GM23338 (cell line): ENCODE results near the gene PRPSAP1. TPM values are rescaled to one million over a fixed set of nuclear protein-coding genes. Genes with fewer than 3 reads are reported as not detected.

Experiments used
- ATAC-seq: fragments of 200-7000 bp; cut with Tn5 transposase; 3 replicates; pipeline ENCODE4 v1.9.1; 2020
- DNase-seq: peaks from one replicate; pipeline ENCODE4 v3.0.0-alpha.2; 2015; ENCODE audit warnings: low spot score
- H2AFZ ChIP-seq: fragments of 200-600 bp; sonication (generic); 2 replicates; pipeline ENCODE4 v1.8.0; 2016; ENCODE audit warnings: antibody characterized with exemption, mild to moderate bottlenecking, moderate library complexity
- H3F3A ChIP-seq: fragments of 200-600 bp; sonication (generic); replicated peaks from 2 replicates; pipeline ENCODE4 v1.8.0; 2017; ENCODE audit warnings: antibody characterized with exemption, mixed run types, low read depth
- H3K27ac ChIP-seq: fragments of 200-600 bp; sonication (generic); 2 replicates; pipeline ENCODE4 v1.6.1; 2016; ENCODE audit warnings: low read depth
- H3K27me3 ChIP-seq: fragments of 200-600 bp; sonication (generic); 2 replicates; pipeline ENCODE4 v1.8.0; 2016; ENCODE audit warnings: mild to moderate bottlenecking, mixed run types, moderate library complexity; ENCODE audit not compliant: insufficient read depth
- H3K36me3 ChIP-seq: fragments of 200-600 bp; sonication (generic); 2 replicates; pipeline ENCODE4 v1.8.0; 2016; ENCODE audit warnings: mild to moderate bottlenecking; ENCODE audit not compliant: insufficient read depth
- H3K4me1 ChIP-seq: fragments of 200-600 bp; sonication (generic); 2 replicates; pipeline ENCODE4 v1.8.0; 2016; ENCODE audit warnings: mild to moderate bottlenecking, moderate library complexity; ENCODE audit not compliant: insufficient read depth
- H3K4me2 ChIP-seq: fragments of 200-600 bp; sonication (generic); 2 replicates; pipeline ENCODE4 v1.7.1; 2017; ENCODE audit warnings: mixed run types
- H3K4me3 ChIP-seq: fragments of 200-600 bp; sonication (generic); 2 replicates; pipeline ENCODE4 v1.6.1; 2016; ENCODE audit warnings: mixed run types
- H3K79me2 ChIP-seq: fragments of 200-600 bp; sonication (generic); replicated peaks from 2 replicates; pipeline ENCODE4 v1.8.0; 2017; ENCODE audit warnings: mild to moderate bottlenecking; ENCODE audit not compliant: insufficient read depth
- H3K9me2 ChIP-seq: fragments of 200-600 bp; sonication (generic); 2 replicates; pipeline ENCODE4 v1.8.0; 2017; ENCODE audit not compliant: insufficient read depth
- H4K20me1 ChIP-seq: fragments of 200-600 bp; sonication (generic); replicated peaks from 2 replicates; pipeline ENCODE4 v1.8.0; 2017; ENCODE audit warnings: mild to moderate bottlenecking; ENCODE audit not compliant: insufficient read depth
- H3K27ac Mint-ChIP-seq: 2 replicates; pipeline ENCODE4 v1.8.0; 2020; ENCODE audit warnings: inconsistent platforms, mild to moderate bottlenecking, moderate library complexity, mixed read lengths
- H3K27me3 Mint-ChIP-seq: 3 replicates; pipeline ENCODE4 v1.8.0; 2022; ENCODE audit warnings: low read depth, mild to moderate bottlenecking, moderate library complexity, mixed read lengths, inconsistent platforms; ENCODE audit not compliant: insufficient read depth, poor library complexity
- H3K36me3 Mint-ChIP-seq: 3 replicates; pipeline ENCODE4 v1.8.0; 2021; ENCODE audit warnings: low read depth, mild to moderate bottlenecking, inconsistent platforms, moderate library complexity, mixed read lengths
- H3K4me1 Mint-ChIP-seq: 3 replicates; pipeline ENCODE4 v1.8.0; 2020; ENCODE audit warnings: mild to moderate bottlenecking, inconsistent platforms, mixed read lengths
- H3K4me3 Mint-ChIP-seq: 3 replicates; pipeline ENCODE4 v1.8.0; 2021; ENCODE audit warnings: moderate library complexity, mild to moderate bottlenecking, inconsistent platforms, mixed read lengths
- H3K9me3 Mint-ChIP-seq: 3 replicates; pipeline ENCODE4 v1.8.0; 2020; ENCODE audit warnings: moderate library complexity, mild to moderate bottlenecking, inconsistent platforms, mixed read lengths
- CREB1 ChIP-seq: fragments of 250-450 bp; sonication (Bioruptor Pico); IDR thresholded peaks from 2 replicates; pipeline ENCODE4 v1.5.0; 2020; ENCODE audit warnings: low read depth, mild to moderate bottlenecking, moderate library complexity
- EZH2 ChIP-seq: fragments of 200-600 bp; sonication (generic); IDR thresholded peaks from one replicate; pipeline ENCODE4 v1.8.0; 2017; ENCODE audit warnings: antibody characterized with exemption, mild to moderate bottlenecking, low read depth; ENCODE audit not compliant: unreplicated experiment
- EZH2phosphoT487 ChIP-seq: fragments of 200-600 bp; sonication (generic); IDR thresholded peaks from one replicate; pipeline ENCODE4 v1.8.1; 2018; ENCODE audit warnings: antibody characterized with exemption; ENCODE audit not compliant: unreplicated experiment
- JUNB ChIP-seq: IDR thresholded peaks from one replicate; pipeline ENCODE4 v1.6.1; 2016; ENCODE audit warnings: antibody characterized with exemption; ENCODE audit not compliant: unreplicated experiment
- NANOG ChIP-seq: IDR thresholded peaks from 2 replicates; pipeline ENCODE4 v1.6.1; 2016; ENCODE audit warnings: antibody characterized with exemption, borderline replicate concordance
- POLR2AphosphoS5 ChIP-seq: IDR thresholded peaks from 2 replicates; pipeline ENCODE4 v1.6.1; 2016; ENCODE audit warnings: antibody characterized with exemption, low read depth
- REST ChIP-seq: IDR thresholded peaks from one replicate; pipeline ENCODE4 v1.6.1; 2018; ENCODE audit warnings: antibody characterized with exemption; ENCODE audit not compliant: unreplicated experiment
- ZNF114 ChIP-seq: fragments of 250-450 bp; sonication (Bioruptor Pico); IDR thresholded peaks from 2 replicates; pipeline ENCODE4 v1.5.0; 2020; ENCODE audit warnings: mild to moderate bottlenecking, moderate library complexity
- ZNF331 ChIP-seq: fragments of 250-450 bp; sonication (Bioruptor Pico); IDR thresholded peaks from 2 replicates; pipeline ENCODE4 v1.5.0; 2020; ENCODE audit warnings: low read depth, mild to moderate bottlenecking, moderate library complexity
- ZNF462 ChIP-seq: fragments of 250-450 bp; sonication (Bioruptor Pico); IDR thresholded peaks from 2 replicates; pipeline ENCODE4 v1.5.0; 2020; ENCODE audit warnings: mild to moderate bottlenecking, moderate library complexity
- polyA plus RNA-seq: library from polyadenylated mRNA; unstranded; fragments of >200 nt; fragmentation: Nextera tagmentation; extraction: Ambion mirVana; gene quantifications from 2 replicates; pipeline ENCODE4 v1.2.1, GENCODE V29; 2016
- total RNA-seq: library from RNA; depleted of rRNA; stranded (reverse); fragments of >200 nt; shearing (Covaris generic); gene quantifications from 2 replicates; pipeline ENCODE4 v1.2.3, GENCODE V29; 2014

Gene PRPSAP1
- total and polyA plus RNA-seq, 2 experiments from 2014 or later: 39.5 to 58.8 TPM

- H3K27me3 Mint-ChIP-seq: no peaks in the 10 kb centered on the region
- peaks cover 5% of the 10 kb centered on the region; the same call in 2 of the 3 replicates for H3K36me3 Mint-ChIP-seq
- TF ChIP-seq ZNF114 (no peak), EZH2phosphoT487 (no peak), POLR2AphosphoS5 (no peak), EZH2 (no peak), ZNF462 (CRISPR knock-in tag) (no peak), ZNF331 (CRISPR knock-in tag) (no peak), REST (no peak), JUNB (no peak), NANOG (no peak), CREB1 (CRISPR knock-in tag) (no peak)
- Histone ChIP-seq H3K36me3 (peaks cover 8% of the 10 kb centered on the region; the same call in 1 of the 2 replicates), H3K9me2 (no peaks in the 10 kb centered on the region), H3K27me3 (no peaks in the 10 kb centered on the region), H3K79me2 (peaks cover 34% of the 10 kb centered on the region; the same call in 1 of the 2 replicates), H3K4me2 (no peak overlapping the region), H3K4me3 (no peak overlapping the region), H3F3A (no peaks in the 10 kb centered on the region), H3K27ac (peak overlapping the region; percentile 0; the same call in 1 of the 2 replicates), H3K4me1 (no peaks in the 10 kb centered on the region), H4K20me1 (no peaks in the 10 kb centered on the region; the same call in 1 of the 2 replicates), H2AFZ (no peak overlapping the region)
- ATAC-seq (no peak), DNase-seq (no peak)
- H3K4me3 Mint-ChIP-seq: no peak overlapping the region
- H3K27ac Mint-ChIP-seq: no peak overlapping the region
- no peaks in the 10 kb centered on the region for H3K9me3 Mint-ChIP-seq
- H3K4me1 Mint-ChIP-seq: no peaks in the 10 kb centered on the region
Measured at GRCh38 chr17:76333673-76334505, 19.8 kb downstream of the PRPSAP1 start.
